ENCODE data around the gene DYNC1I1. TPM values are rescaled to one million over a fixed set of nuclear protein-coding genes. Genes with fewer than 3 reads are reported as not detected.

Gene DYNC1I1
- polyA plus RNA-seq, 1 experiment: 0.11 TPM

DNA sequence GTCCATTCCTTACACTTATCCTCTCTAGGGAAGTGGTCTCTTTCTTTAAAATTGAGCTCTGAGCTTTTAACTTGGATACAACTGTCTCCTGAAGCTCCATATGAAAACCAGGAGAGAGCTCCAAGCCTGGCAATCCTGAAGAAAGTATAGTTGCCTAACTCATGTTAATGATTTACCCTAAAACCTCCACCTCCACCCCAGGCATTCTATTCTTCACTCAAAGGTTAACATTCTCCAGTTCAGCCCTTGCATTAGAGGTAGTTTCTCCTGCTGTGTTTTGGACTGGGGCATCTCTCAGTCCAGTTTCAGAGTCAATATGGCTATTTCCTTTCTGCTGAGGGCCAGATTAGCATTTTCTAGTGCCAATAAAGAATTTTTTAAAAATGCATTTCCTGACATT is 354.0 kb downstream of the DYNC1I1 start:
- H3K4me3 ChIP-seq (ENCODE audit: low read depth, low read length): no peak overlapping the region
- POLR2A ChIA-PET: no interaction called here
- H3K27me3 ChIP-seq (ENCODE audit: control insufficient read depth, insufficient read depth, low read length): no peaks in the 10 kb centered on the region
- H3K36me3 ChIP-seq (ENCODE audit: control insufficient read depth, insufficient read depth, low read length): no peaks in the 10 kb centered on the region
- CTCF ChIA-PET: interaction anchor here (0.7 kb wide), 1 partner anchor 1014 kb away, joined by 3 read pairs; no protein-coding TSS in a partner anchor
- TF ChIP-seq, protein P1, sequence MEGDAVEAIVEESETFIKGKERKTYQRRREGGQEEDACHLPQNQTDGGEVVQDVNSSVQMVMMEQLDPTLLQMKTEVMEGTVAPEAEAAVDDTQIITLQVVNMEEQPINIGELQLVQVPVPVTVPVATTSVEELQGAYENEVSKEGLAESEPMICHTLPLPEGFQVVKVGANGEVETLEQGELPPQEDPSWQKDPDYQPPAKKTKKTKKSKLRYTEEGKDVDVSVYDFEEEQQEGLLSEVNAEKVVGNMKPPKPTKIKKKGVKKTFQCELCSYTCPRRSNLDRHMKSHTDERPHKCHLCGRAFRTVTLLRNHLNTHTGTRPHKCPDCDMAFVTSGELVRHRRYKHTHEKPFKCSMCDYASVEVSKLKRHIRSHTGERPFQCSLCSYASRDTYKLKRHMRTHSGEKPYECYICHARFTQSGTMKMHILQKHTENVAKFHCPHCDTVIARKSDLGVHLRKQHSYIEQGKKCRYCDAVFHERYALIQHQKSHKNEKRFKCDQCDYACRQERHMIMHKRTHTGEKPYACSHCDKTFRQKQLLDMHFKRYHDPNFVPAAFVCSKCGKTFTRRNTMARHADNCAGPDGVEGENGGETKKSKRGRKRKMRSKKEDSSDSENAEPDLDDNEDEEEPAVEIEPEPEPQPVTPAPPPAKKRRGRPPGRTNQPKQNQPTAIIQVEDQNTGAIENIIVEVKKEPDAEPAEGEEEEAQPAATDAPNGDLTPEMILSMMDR (IDR thresholded peaks at IDR 0.05; ENCODE audit: insufficient read depth, low read depth, low read length): no peak
- no peak for DNase-seq (ENCODE audit: low read depth)

DNA sequence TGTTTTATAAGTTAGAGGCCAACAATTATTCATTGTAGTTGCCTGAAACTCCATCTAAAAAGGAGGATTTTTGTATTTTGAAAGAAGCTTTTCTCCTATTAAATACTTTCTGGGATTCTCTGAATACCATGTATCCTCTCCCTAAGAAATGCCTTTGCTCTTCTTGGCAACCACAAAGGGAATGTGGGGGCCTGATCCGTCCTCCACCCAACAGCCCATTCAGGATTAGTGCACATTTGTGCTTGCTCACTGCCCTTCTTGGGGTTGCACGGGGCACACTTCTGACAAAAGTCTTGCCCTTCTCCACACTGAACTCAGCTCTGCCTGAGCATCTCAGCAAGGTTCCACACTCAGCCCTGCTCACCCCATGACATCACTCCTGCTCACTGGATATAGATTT is 355.4 kb downstream of the DYNC1I1 start:
- H3K4me3 ChIP-seq (ENCODE audit: low read depth, low read length): no peak overlapping the region
- TF ChIP-seq, protein P1 (IDR thresholded peaks at IDR 0.05; ENCODE audit: insufficient read depth, low read depth, low read length): no peak
- DNase-seq (ENCODE audit: low read depth): peak; percentile 14
- no peaks in the 10 kb centered on the region for H3K27me3 ChIP-seq (ENCODE audit: control insufficient read depth, insufficient read depth, low read length)
- H3K36me3 ChIP-seq (ENCODE audit: control insufficient read depth, insufficient read depth, low read length): no peaks in the 10 kb centered on the region
- POLR2A ChIA-PET: no interaction called here
- CTCF ChIA-PET: interaction anchor here (0.5 kb wide), 1 partner anchor 36 kb away, joined by 3 read pairs; no protein-coding TSS in a partner anchor

DNA sequence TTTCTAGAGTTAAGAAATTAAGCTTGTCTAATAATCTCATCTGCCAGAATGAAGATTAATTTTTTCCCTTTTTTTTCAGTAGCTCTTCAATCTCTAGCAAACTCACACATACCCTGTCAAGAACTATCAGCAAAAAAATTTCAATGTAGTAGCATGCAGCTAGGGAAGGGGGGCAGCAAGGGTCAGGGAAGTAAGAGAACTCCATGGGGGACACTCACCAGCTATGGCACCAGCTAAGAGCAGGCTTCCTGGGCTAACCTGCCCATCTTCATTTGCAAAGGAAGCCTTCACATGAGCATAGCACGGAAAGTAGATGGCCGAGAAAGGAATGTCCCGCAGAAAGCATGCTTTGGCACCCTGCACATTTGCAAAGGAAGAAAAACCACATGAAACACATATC is 359.2 kb downstream of the DYNC1I1 start:
- TF ChIP-seq, protein P1 (IDR thresholded peaks at IDR 0.05; ENCODE audit: insufficient read depth, low read depth, low read length): no peak
- H3K27me3 ChIP-seq (ENCODE audit: control insufficient read depth, insufficient read depth, low read length): no peaks in the 10 kb centered on the region
- ChIA-PET CTCF (interaction anchor here (0.7 to 1.4 kb wide), 2 partner anchors 11 to 115 kb away, joined by 3 to 6 read pairs; no protein-coding TSS in a partner anchor), POLR2A (no interaction called here)
- no peak overlapping the region for H3K4me3 ChIP-seq (ENCODE audit: low read depth, low read length)
- DNase-seq (ENCODE audit: low read depth): no peak
- no peaks in the 10 kb centered on the region for H3K36me3 ChIP-seq (ENCODE audit: control insufficient read depth, insufficient read depth, low read length)

DNA sequence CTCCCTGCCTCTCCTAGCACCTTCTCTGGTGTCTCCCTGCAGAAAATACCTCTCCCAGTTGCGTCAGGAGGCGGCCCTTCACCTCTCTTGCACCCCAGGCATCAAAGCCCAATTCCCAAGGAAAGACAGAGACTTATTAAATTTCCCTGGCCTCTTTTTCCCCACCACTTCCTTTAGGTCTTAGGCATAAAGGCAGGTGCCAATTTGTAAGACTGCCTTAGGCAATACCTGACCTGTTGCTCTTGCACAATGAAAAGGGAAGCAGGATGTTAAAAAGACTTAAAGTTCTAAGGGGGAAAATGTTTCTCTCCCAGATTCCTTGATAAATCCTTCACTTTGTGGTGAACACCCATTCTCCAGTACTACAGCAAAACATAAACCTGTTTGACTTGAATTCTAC is 362.9 kb downstream of the DYNC1I1 start:
- Histone ChIP-seq H3K36me3 (ENCODE audit: control insufficient read depth, insufficient read depth, low read length) (no peaks in the 10 kb centered on the region), H3K27me3 (ENCODE audit: control insufficient read depth, insufficient read depth, low read length) (no peaks in the 10 kb centered on the region), H3K4me3 (ENCODE audit: low read depth, low read length) (no peak overlapping the region)
- no peak for DNase-seq (ENCODE audit: low read depth)
- TF ChIP-seq, protein P1 (IDR thresholded peaks at IDR 0.05; ENCODE audit: insufficient read depth, low read depth, low read length): no peak
- POLR2A ChIA-PET: no interaction called here
- CTCF ChIA-PET: no interaction called here

DNA sequence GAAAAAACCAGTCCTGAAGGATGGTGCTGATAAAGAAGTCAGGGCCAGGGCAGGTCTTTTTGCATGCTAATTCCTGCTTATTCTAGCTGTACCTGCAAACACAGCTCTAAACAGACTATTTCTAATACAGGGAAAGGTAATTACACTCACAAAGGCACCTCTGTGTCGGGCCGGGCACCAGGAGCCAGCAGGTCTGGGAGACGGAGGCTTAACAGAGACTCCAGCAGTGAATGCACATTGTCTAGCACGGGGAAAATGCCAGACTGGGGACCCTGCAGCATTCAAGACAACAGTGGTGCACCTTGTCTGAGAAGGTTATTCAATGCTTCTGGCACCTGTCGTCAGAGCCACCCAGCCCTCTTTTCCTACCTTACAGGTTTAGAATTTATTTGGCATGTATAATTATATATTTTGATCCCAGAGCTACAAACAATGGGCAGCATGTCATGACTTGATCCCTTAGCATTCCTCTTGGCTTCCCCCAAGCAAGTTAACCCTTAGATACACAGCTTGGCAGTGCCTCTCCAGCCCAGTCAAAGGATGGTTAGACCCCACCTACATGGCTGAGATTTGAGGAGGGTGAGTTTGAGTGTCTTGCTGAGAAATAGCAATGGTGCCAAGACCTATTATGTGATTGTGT is 364.4 kb downstream of the DYNC1I1 start:
- ChIA-PET POLR2A (no interaction called here), CTCF (no interaction called here)
- no peaks in the 10 kb centered on the region for H3K27me3 ChIP-seq (ENCODE audit: control insufficient read depth, insufficient read depth, low read length)
- no peak for DNase-seq (ENCODE audit: low read depth)
- no peak overlapping the region for H3K4me3 ChIP-seq (ENCODE audit: low read depth, low read length)
- no peaks in the 10 kb centered on the region for H3K36me3 ChIP-seq (ENCODE audit: control insufficient read depth, insufficient read depth, low read length)
- TF ChIP-seq, protein P1 (IDR thresholded peaks at IDR 0.05; ENCODE audit: insufficient read depth, low read depth, low read length): no peak
